NCI-H146 treated with DMSO at 0.1 percent for 48 hours (cell line): ENCODE results near the gene C12orf75.
"Not testable (repeated sequence)": the region's sequence is repeated elsewhere in the genome, so short reads cannot be mapped to it uniquely, and the experiment has no call there.

Source experiments
- DNase-seq: peaks from one replicate; lab custom pipeline; 2025; ENCODE audit not compliant: unreplicated experiment; lab: John Stamatoyannopoulos, UW

C12orf75 gene

DNA sequence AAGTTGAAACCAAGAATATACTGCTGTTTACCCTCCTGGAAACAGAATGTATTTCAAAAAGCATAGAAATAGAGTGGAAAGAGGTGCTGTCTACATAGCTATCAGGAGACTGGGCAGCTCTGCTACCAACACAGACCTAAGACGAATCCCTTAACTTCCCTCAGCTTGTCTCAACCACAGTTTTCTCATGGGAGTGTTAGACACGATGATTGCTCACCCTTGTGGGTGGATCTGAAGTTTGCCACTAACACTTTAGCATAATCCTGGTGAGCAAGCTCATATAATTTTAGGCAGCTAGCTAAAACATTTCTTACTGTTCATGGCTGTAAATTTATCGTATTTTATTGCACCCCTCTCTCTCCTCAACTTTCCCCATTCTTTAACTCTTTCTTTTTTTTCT lies 38.5 kb downstream of the C12orf75 start:
- no peak for DNase-seq

DNA sequence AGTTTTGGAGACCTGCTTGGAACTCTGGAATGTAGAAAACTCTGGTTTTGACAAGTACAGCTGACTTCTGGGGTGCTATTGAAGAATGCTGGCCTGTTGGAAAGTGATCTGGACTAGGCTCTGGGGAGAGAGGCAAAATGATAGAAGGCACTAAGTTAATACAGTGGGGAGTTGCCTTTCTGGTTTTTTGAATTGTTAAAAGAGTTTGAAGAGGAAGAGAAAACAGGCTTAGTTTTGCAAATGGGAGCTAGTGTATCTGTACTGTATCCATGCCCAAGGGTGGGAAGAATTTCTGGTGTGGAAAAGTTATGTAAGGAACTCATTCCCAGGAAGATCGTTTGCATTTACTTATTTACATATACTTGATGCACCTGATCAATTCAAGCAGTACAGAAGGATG lies 43.8 kb downstream of the C12orf75 start:
- no peak for DNase-seq

DNA sequence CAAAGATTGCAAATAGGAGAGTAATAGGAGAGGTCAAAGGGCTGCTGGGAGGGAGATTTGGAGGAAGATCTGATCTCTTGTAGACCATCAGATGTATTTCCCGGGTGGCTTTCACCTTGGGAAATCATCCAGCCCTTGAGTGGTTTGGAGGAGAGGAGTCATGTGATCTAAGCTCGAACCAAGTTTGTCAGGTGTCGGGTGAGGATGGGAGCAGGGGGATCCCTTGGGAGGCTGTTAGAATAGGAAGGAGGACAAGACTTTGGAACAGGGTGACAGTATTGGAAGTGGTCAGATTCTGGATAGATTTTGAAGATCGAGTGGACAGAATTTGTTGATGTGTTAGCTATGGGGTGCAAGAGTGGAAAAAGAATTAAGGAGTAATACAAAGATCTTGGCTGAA lies 46.6 kb downstream of the C12orf75 start:
- no peak for DNase-seq

DNA sequence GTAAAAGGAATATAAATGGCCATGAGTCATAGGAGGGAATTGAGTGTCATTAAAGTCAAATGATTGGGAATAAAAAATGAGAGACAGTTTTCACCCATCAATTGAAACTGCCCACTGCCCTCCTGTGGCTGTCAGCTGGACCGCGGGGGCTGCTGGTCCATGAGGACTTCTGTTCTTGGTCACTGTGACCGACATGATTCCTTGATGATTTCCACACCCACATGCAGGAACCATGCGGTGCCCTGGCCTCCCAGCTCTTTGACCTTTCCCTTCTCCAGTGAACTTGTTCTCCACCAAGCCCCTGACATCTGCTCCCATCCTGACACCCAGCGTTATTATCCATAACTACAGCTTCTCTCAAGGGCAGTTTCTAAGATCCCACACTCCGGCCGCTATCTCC lies 48.4 kb downstream of the C12orf75 start:
- DNase-seq, result no peak

DNA sequence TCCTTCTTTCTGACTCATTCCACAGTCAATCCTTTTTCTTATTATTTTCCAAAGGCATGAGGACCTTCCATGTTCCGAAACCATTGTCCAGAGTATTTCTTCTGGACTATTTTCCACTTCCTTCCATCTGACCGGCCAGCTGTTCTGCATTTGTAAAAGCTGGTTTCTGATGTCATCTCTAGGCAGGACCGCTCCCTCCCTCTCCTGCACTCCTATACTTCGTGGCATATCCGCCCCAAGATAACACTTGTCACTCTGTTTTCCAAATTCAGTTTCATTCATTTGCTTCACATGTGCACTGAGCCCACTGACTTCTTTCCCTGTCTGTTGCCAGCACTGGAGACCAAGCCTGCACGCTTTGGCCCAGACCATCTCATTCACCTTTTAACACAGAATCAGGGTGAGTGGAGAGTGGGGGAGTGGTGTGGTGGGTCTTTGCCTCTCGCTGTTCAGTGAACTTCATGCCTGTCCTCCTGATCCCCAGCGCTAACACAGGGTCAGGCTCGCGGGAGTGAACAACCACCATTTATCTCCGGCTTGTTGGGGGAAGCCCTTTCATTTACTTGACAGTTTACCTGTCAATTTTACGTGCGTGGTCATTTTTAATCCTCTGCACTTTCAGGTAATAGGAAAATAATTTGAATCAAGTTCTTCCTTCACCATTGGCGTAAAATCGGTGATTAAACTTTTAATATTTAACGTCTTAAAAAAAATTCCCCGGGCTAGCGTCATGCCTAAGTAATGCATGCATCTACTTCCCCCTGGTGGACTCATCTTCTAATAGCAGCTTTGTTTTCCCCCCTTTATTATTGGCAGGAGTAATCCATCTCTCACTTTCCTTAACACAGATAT lies 52.5 kb downstream of the C12orf75 start:
- DNase-seq, result peak; percentile 33

DNA sequence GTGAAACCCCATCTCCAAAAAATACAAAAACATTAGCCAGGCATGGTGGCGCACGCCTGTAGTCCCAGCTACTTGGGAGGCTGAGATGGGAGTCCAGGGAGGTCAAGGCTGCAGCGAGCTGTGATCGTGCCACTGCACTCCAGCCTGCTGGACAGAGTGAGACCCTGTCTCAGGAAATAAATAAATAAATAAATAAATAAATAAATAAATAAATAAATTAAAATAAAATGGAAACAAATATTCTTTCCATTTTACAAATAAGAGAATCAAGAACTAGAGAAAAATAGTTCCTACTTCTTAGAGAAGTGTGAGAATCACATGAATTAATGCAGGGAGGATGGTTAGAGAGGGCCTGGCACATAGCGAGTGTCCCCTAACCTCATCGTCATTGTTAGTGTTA lies 53.7 kb downstream of the C12orf75 start:
- DNase-seq, result no peak

DNA sequence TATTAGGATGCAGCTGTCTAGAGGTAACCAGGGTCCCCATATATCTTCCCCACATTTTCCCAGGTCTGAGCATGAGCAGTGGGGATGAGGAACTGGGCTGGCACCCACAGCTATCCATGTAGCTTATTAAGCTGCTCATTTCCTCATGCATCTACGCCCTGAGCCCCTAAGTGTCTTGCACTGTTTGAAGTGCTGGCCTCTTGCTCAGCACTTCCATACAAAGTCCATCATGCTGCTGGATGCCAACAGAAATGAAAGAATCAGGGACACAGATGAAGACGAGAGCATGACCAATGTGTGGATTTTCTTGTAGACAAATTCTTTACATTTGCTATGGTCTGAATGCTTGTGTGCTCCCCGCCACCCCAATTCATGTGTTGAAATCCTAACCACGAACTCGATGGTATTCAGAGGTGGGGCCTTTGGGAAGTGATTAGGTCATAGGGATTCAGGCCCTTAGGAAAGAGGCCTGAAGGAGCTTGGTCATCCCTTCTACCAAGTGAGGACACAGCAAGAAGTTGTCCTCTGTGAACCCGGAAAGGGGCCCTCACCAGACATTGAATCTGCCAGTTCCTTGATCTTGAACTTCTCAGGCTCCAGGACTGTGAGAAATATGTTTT lies 54.5 kb downstream of the C12orf75 start:
- no peak for DNase-seq

DNA sequence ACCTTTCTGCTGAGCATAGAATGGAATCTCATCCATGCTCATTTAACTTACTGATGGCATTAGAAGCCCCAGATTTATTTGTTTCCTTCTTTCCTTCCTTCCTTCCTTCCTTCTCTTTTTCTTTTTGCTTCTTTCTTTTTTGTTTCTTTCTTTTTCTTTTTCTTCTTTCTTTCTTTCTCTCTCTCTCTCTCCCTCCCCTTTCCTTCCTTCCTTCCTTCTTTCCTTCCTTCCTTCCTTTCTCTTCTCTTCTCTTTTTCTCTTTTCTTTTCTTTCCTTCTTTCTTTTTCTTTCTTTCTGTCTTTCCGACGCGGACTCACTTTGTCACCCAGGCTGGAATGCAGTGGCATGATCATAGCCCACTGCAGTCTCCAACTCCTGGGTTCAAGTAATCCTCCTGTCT lies 55.9 kb downstream of the C12orf75 start:
- no peak for DNase-seq

DNA sequence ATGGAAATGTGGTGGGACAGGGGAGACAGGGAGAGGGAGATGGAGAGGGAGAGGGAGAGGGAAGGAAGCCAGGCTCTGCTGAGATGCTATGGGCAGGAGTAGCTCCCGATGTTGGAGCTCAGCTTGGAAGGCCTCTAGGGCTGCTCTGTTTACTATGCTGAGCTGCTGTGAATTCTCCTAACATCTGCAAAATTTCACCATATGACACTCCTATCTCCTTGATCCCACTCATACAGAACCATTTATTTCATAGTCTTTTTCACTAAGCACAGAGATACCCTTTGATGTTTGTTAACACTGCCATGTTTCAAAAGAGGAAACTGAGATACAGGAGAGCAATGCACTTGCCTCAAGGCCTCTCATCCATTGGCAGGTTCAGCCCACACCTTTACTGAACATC lies 60.7 kb downstream of the C12orf75 start:
- no peak for DNase-seq

DNA sequence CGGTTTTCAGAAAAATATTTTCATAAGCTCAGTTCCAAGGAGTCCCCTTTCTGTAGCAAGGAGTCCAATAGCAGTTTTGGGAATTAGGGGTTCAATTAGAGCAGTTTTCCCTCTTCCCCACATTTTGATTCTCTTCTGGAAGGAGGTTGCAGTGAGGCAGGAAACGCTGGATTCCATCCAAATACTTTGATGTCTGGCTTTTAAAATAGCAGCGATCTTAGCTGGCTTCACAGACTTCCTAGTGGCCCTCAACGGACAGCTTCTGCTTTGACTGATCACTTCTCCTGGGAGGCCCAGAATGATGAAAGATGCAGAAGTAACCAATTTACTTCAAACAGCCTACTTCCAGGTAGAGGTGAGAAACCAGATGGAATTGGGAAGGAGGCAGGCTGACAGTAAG lies 63.1 kb downstream of the C12orf75 start:
- no peak for DNase-seq

DNA sequence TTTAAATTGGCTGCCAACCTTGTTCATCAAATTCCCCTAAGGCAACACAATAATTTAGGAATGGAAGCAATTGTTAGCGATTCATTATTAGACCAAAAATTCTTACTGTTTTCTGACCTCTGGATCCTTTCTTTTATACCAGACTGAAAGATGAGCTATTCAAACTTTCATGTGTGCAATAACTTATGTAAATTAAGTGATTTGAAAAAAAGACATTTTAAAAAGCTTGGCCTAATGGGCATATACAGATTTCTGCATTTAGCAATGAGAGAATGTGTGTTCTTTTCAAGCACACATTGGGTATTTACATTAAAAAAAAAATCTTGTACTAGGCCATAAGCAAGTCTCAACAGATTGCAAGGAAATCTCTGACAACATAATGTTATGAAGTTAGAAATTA lies 65.5 kb downstream of the C12orf75 start:
- DNase-seq, result no peak

DNA sequence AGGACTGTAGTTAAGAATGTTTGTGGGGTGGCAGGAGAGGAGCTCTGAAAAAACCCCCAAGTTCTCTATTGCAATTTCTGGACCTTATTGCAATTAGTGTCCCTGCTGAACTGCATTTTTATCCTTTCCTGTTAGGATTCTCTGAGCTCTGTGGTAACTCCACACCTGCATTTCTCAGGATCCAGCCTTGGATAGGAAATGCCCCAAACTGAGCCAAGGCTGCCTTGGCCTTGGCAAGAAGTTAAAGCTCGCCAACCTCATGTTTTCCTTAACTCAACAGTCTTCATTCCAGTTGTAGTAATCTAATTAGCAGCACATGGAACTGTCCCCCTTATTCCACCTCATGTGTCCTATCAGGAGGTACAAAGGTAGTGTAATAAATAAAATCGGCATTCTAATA lies 66.5 kb downstream of the C12orf75 start:
- DNase-seq, result no peak

DNA sequence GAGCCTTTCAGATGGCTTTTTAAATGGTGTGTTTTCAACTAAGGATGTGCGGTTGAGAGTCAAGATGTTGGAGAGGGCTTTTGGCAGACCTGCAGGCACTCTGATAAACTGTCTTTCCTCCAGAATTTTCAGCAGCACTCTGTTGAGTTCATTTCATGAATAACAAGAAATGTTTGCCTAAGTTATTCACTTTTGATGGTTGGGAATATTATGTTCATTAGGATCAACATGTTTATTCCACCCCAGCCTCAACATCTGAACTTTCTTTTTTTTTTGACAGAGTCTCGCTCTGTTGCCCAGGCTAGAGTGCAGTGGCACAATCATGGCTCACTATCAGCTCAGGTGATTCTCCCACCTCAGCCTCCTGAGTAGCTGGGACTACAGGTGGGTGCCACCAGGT lies 68.4 kb downstream of the C12orf75 start:
- DNase-seq, result no peak

DNA sequence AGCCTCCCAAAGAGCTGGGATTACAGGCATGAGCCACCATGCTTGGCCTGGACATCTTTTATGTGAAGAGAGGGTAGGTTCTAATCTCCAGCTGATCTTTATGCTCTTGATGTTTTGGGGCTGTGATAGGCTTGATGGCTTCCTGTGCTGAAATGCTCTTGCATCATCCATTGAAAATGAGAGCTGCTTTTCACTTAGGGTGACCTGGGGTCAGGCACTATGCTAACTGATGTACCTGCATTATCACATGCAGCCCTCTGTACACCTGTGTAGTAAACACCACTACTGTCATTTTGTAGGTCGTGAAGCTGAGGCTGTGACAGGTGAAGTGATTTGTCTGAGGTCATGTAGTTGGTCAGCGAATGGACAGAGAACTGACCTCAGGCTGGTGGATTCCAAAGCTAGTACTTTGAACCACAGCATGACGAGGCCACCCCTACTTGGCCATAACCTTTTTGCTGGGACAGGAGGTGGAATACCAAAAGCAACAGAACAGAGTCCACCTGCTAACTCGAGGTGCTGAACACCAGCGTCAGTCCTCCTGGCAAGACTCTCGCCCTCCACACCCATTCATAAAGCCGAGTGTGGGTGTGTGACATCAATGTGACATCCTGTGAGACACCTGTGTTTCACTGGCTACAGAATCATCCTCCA lies 69.1 kb downstream of the C12orf75 start:
- no peak for DNase-seq

DNA sequence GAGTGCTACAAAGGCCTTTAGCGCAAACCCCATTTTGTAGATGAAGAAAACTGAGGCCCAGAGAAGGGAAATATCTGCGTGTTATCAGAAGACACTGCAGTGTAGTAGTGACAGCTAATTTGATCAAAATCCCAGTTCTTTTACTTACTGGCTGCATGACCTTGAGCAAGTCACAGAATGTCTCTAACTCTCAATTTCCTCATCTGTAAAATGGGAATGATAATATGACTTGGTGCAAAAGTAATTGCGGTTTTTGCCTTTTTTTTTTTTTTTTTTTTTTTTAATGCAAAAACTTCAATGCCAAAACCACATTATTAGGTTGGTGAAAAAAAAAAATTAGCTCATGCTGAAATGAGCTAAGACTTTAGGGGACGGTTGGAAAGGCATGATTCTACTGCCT lies 69.7 kb downstream of the C12orf75 start:
- DNase-seq, result no peak

DNA sequence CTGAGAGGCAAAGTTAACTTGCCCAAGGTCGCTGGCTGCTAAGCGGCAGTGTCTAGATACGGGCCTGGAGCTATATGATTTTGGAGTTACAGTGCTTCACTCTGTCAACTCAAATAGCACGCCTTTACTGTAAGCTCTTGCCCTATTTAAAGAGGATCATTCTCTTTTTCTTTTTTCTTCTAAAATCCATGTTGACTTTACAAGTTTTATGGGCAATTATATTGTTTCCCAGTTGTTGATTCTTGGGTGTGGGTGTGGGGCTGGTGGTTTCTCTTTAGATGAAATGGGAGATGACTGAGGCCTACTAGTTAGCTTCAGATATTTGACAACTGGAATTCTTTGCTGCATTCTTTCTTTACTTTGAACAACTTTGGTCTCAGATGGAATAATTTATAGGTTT lies 70.7 kb downstream of the C12orf75 start:
- DNase-seq, result no peak

DNA sequence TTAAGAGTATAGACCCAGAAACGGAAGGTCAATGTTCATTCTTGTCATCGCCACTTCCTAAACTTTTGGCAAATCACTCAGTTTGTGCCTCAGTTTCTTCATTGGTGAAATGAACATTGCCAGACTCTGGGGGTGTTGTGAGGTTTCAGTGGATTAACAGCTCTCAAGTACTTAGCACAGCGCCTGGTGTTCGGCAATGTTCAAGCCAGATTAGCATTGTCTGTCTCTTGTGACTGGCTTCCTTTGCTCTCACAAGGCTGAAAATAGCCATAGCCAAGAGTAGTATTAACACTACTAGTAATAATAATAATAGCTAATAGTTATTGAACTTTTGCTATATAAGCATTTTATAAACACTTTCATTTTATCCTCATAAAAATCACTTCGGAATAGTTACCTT lies 71.9 kb downstream of the C12orf75 start:
- no peak for DNase-seq

DNA sequence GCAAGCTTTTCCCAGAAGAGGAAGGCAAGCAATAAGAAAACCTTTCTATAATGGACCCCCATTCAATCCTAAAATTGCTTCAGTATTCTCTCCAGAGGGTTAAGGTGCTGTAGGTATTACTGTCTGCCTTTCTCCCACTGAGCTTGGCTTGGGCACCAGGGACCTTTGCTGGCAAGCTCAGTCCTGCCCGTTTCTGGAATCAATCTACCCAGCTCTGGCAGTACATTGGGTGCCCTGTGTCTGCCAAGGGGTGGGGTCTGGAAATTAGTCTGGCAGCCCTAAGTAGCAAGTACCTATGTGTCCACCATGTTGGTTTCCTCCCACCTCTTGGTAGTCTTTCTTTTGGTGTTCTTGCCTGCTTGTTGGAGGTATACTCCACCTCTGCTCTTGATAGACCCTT lies 72.6 kb downstream of the C12orf75 start:
- DNase-seq, result no peak

DNA sequence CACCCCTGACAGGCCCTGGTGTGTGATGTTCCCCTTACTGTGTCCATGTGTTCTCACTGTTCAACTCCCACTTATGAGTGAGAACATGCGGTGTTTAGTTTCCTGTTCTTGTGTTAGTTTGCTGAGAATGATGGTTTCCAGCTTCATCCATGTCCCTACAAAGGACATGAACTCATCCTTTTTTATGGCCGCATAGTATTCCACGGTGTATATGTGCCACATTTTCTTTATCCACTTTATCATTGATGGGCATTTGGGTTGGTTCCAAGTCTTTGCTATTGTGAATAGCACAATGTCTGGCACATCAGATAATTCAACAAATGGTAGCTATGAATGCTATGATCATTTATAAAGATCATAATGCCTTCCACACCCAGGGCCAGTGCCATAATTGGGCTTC lies 73.6 kb downstream of the C12orf75 start:
- not testable (repeated sequence) for DNase-seq

DNA sequence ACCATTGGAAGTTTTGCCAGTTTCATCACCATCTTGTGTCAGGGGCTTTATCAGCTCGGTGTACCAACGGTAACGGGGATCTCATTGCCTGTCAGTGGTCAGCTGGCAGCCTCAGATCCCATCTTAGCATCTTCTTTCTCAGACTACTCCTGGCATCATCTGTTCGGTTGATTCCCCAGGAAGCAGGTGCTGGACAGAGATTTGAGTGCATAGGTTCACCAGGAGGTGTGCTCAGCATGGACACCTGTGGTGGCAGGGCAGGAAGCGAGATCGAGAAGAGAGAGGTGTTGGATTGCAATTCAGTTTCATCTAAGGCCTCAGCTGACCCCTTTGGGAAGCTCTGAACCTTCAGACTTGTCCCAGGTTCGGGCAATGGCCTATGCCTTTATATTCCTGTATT lies 76.0 kb downstream of the C12orf75 start:
- peak; percentile 46 for DNase-seq

DNA sequence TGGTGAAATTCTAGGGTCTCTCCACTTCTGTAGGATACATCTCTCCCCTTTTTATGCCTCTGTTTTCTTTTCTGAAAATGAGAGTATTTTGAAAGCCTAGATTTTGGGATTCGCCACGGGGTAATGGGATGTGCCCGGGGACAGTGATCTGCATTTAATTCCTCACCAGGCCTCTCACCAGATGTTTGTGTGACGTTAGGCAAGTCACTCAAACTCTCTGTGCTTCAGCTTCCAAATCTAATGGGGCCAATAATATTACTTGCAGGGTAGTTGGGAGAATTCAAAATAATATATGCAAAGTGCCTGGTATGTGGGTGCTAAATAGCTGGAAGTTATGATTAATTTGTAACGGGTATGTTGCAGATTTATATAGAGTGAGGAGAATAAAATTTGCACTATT lies 78.8 kb downstream of the C12orf75 start:
- DNase-seq, result no peak

DNA sequence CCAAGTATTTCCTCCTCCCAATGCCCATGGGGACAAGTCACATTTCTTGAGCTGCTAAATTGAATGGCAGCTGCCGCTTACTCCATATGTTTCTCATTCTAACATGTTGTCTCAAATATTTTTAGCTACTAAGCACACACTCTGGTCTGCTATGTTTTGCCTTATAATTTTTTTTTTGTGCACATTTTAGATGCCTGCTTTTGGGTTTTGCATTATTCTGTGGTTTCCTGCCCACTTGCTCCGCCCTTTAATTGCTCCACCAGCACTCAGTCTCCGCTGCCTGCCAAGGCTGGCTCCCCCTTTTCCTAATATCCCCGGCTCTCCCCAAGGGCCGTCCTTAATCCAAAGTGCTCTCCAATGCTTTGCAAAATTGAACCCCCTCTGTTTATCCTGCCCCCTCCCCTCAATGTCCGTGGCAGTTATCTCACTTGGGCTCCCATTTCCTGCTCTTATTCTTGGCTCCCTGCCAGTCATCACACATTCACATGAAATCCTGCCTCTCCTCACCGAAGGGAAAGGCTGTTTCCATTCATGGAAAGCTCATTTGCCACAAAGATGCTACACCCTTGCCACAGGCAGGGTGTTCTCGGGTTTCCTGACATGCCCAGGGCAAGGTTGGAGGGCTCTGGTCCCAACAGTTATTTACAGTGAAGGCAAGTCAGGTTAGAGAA lies 79.4 kb downstream of the C12orf75 start:
- DNase-seq, result peak; percentile 84
